Testis (tissue), 5 donors: ENCODE data around the gene VWA3B. TPM values are rescaled to one million over a fixed set of nuclear protein-coding genes. Genes with fewer than 3 reads are reported as not detected.

ENCODE experiments used
- DNase-seq: peaks from one replicate; pipeline ENCODE4 v3.0.0-alpha.2; 2019
- H3K27ac ChIP-seq, 2 donors: fragments of 200-600 bp; sonication (generic); one replicate each; pipeline ENCODE4 v1.5.1; 2019
- H3K27me3 ChIP-seq: fragments of 200-600 bp; sonication (generic); one replicate; pipeline ENCODE4 v1.5.1; 2019
- H3K36me3 ChIP-seq: fragments of 200-600 bp; sonication (generic); one replicate; pipeline ENCODE4 v1.5.1; 2017; ENCODE audit warnings: low read depth; ENCODE audit errors: missing control alignments
- H3K4me1 ChIP-seq: fragments of 200-600 bp; sonication (generic); one replicate; pipeline ENCODE4 v1.5.1; 2019
- H3K4me3 ChIP-seq, 2 donors: fragments of 200-600 bp; sonication (generic); one replicate each; pipeline ENCODE4 v1.5.1; 2017 to 2019
- H3K9me3 ChIP-seq: fragments of 200-600 bp; sonication (generic); one replicate; pipeline ENCODE4 v1.5.1; 2017
- POLR2A ChIP-seq: fragments of 450-650 bp; IDR thresholded peaks from one replicate; pipeline ENCODE4 v1.6.1; 2017; ENCODE audit warnings: antibody characterized with exemption, mild to moderate bottlenecking, moderate library complexity
- WGBS, 2 donors: methylation state at CpG; one replicate each; pipeline ENCODE4 v1.1.5; 2018; 5-methylcytosine and 5-hydroxymethylcytosine counted together
- intact Hi-C: fragments of 100-400 bp; cut with DNase I; formaldehyde crosslinking; loops from one replicate; pipeline ENCODE4 v1.15.1; 2023; ENCODE audit warnings: low total_unique reads
- long read RNA-seq, 2 donors: transcript quantifications; one replicate each; lab custom pipeline, GENCODE V29; 2026
- polyA plus RNA-seq: library from polyadenylated mRNA; stranded (reverse); fragments of 350-450 nt; fragmentation: Illumina TruSeq; extraction: RNeasy Lipid Tissue Mini Kit (QIAGEN cat#74804); gene quantifications from one replicate; pipeline ENCODE4 v1.2.3, GENCODE V29; 2014; ENCODE audit warnings: low read depth, low replicate concordance; ENCODE audit not compliant: insufficient read depth
- total RNA-seq, 2 donors: library from RNA; depleted of rRNA; stranded (reverse); fragments of >200 nt; gene quantifications; one replicate each; pipeline ENCODE4 v1.2.3, GENCODE V29; 2016
- TF ChIP-seq, protein P1 (sequence below), 3 experiments: fragments of 450-650 bp in 2 of 3; fragments of 200-600 bp in 1 of 3; sonication (generic) in 1 of 3; IDR thresholded peaks; one replicate each; pipeline ENCODE4 v1.5.1; 2016 to 2019; ENCODE audit warnings: antibody characterized with exemption in 3 of 3, mild to moderate bottlenecking in 2 of 3, moderate library complexity in 1 of 3

VWA3B gene, protein sequence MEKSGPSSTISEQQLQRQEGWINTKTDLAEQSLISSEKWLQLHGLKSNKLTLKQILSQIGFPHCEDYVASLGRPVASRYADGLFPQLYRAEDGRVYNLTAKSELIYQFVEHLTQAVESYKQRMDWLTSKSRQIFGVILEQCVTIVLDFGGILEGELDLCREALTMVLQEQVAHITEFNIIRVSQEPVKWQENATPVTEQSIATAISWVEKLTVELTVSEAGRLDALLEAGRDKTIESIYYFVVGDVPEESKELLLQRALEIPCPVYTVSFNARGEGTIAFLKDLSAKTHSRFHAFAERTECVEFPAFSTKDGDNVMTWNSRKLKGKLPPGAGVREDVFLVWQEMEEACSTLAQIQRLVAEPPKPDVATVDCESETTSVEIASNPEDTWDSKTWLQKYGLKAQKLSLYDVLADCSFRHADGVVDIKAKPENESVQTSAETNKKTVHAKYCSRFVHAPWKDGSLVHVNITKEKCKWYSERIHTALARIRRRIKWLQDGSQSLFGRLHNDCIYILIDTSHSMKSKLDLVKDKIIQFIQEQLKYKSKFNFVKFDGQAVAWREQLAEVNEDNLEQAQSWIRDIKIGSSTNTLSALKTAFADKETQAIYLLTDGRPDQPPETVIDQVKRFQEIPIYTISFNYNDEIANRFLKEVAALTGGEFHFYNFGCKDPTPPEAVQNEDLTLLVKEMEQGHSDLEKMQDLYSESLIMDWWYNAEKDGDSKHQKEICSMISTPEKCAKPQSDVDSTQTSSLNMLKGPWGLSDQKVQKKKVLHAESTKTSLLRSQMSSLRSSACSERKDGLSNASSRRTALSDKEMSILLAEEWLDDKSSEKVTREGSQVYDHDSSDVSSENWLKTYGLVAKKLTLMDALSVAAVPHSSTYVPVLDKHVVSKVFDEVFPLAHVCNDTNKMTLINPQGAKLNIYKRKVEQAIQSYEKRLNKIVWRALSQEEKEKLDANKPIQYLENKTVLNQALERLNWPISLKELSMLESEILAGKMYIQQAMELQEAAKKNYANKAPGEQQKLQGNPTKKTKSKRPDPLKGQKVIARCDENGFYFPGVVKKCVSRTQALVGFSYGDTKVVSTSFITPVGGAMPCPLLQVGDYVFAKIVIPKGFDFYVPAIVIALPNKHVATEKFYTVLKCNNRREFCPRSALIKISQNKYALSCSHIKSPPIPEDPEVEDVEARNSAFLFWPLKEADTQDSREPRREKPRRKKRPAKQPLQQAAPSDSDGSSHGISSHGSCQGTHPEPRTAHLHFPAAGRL (N-terminal part only)
- 10 to 100 TPM; 27.0 to 81.6 TPM for total RNA-seq
- polyA plus RNA-seq = 118 TPM
- long read RNA-seq, donor 1 = 0 reads
- long read RNA-seq, donor 2 = 0 reads

DNA sequence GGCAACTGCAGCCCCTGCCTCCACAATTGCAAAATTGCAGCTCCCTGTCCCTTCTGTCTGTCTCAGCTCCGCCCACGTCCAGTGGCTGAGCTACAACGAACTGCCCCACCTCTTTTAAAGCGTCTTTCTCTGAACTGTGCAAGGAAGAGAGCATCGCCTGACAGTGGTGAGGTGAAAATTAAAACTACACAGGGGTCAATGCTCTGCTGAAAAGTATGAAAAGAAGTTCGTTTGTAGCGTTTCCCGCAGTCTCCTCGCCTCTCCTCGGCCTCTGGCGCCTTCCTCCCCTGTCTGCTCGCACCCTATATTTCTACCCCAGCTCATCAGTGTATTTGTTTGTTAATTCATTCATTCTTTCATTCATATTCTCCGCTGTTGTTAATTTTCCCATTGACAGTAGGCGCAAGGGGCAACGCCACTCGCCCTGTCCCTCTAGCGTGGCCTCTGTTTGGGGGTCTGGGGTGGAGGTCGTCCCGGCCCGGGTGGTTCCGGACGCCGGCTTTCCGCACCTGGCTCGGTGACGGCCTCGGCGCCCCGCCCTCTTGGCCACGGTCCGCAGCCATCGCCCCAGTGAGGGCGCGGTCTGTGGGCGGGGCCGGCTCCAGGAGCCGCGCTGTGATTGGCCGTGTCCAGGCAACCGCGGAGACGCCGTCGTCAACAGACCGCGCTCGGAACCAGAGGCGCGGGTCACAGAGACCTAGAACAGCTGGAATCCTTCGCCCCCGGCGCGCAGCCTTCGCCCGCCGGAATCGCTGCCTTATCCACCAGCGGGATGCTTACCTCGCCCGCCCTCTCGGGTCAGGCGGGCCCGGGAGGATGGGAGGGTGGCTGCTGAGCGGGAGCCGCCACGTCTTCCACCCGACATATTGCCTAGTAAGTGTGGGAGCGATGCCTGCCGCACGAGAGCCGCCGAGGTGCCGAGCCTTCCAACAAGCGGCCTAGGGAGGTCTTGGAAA, at the start of gene VWA3B:
Gene VWA3B (plus strand): TSS at position 677 of the 956 bp plus-strand sequence. CDS start 5,926 bp downstream, outside the sequence.
- H3K27me3 ChIP-seq = no peaks in the 10 kb centered on the region
- no peaks in the 10 kb centered on the region for H3K9me3 ChIP-seq
- H3K4me3 ChIP-seq = peak within 1 kb of the TSS; percentile 40 to 48
- intact Hi-C loops = no loop called here
- H3K36me3 ChIP-seq = no peaks in the 10 kb centered on the region
- TF ChIP-seq, protein P1, sequence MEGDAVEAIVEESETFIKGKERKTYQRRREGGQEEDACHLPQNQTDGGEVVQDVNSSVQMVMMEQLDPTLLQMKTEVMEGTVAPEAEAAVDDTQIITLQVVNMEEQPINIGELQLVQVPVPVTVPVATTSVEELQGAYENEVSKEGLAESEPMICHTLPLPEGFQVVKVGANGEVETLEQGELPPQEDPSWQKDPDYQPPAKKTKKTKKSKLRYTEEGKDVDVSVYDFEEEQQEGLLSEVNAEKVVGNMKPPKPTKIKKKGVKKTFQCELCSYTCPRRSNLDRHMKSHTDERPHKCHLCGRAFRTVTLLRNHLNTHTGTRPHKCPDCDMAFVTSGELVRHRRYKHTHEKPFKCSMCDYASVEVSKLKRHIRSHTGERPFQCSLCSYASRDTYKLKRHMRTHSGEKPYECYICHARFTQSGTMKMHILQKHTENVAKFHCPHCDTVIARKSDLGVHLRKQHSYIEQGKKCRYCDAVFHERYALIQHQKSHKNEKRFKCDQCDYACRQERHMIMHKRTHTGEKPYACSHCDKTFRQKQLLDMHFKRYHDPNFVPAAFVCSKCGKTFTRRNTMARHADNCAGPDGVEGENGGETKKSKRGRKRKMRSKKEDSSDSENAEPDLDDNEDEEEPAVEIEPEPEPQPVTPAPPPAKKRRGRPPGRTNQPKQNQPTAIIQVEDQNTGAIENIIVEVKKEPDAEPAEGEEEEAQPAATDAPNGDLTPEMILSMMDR (IDR thresholded peaks at IDR 0.05) = no peak
- no peak for TF ChIP-seq POLR2A
- H3K4me1 ChIP-seq = no peaks in the 10 kb centered on the region
- WGBS, 2 donors = 2% methylated on average over 39 to 41 of the region's 74 CpGs
- DNase-seq = peak; percentile 79
- no peak within 1 kb of the TSS for H3K27ac ChIP-seq

DNA sequence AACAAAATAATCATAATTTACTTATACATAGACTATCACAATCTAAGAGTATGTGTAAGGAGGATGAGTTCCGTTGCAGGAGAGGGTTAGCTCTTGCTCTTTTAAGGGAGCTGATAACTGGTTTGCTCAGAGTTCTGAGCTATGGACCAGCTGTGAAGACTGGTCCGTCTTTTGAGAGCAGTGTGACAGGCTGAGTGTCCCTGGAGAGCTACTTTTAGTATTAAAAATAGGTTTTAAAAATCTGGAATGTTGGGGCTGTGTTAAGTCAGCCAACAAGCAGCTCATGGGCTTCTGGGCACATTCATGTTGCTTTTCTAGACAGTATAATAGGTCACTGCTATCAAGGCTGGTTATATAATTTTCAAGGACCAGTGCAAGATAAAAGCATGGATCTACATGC, 49.8 kb upstream of the VWA3B start:
- H3K4me1 ChIP-seq = peaks cover 13% of the 10 kb centered on the region
- H3K4me3 ChIP-seq = no peak overlapping the region
- no peaks in the 10 kb centered on the region for H3K9me3 ChIP-seq
- TF ChIP-seq, protein P1 (IDR thresholded peaks at IDR 0.05) = no peak
- TF ChIP-seq POLR2A = no peak
- intact Hi-C loops = no loop called here
- DNase-seq = no peak
- no peaks in the 10 kb centered on the region for H3K27me3 ChIP-seq
- 36 to 48% methylated on average over 2 of the region's 2 CpGs for WGBS, 2 donors
- no peak overlapping the region for H3K27ac ChIP-seq
- no peaks in the 10 kb centered on the region for H3K36me3 ChIP-seq

DNA sequence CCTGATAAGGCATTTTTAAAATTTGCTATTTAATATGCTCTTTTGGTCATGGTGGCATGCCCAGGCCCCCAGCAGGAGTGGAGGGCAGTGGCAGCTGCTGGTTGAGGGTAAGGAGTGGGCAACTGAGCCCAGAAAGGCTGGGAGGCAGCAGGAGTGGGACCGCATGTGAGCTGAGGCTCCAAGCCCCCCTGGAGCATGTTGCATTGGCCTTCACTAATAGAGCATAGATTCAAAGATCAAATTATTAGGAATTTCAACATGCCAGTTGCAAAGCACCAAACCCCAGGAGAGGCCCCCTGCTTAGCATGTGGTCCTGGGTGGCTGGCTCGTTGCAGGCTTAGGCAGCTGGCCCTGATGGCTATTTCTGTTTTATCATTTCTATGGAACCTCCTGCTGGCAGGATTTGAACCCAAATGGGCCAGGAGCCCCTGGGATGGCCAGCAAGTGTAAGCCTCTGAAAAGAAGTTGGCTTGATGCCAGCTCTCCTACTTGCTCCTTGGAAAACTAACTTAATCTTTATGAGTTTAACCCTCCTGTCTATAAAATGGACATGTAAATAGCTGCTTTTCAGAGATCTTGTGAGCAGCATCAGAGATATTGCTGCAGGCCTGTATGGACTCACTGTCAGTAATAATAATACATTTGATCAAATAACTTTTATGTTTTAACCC, 49.2 kb upstream of the VWA3B start:
- no peak for DNase-seq
- H3K27me3 ChIP-seq = no peaks in the 10 kb centered on the region
- no peak for TF ChIP-seq POLR2A
- TF ChIP-seq, protein P1 (IDR thresholded peaks at IDR 0.05) = no peak
- H3K27ac ChIP-seq = no peak overlapping the region
- no peaks in the 10 kb centered on the region for H3K36me3 ChIP-seq
- H3K4me1 ChIP-seq = peaks cover 13% of the 10 kb centered on the region
- no peak overlapping the region for H3K4me3 ChIP-seq
- WGBS, 2 donors = 61 to 69% methylated on average over 2 of the region's 2 CpGs
- intact Hi-C loops = no loop called here
- H3K9me3 ChIP-seq = no peaks in the 10 kb centered on the region
